ENCODE results near the gene IL17RB.

IL17RB gene

DNA sequence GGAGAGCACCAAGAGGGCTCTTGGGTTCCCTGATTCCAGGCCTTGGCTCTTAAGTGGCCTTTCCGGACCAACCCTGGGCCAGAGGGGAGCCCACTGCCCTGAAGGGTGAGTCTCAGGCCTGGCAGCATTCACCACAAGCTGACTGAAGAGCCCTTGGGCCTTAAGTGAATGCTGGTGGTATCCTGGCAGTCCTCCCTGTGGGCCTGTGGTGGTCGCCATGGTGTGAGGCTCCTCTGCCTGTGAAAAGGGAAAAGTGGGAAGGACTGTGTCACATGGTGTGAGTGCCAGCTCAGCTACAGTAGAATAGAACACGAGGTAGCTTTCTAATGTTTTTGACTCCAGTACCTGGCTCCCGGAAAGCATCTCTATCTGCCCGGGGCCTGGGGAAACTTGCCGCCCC lies 15.4 kb upstream of the IL17RB start:
- Histone ChIP-seq H3K4me3 (ENCODE audit: insufficient read depth, low read depth, low read length) (no peak overlapping the region), H3K4me1 (ENCODE audit: control insufficient read depth, insufficient read depth, low read length) (no peaks in the 10 kb centered on the region), H3K36me3 (ENCODE audit: control insufficient read depth, insufficient read depth, low read length) (no peaks in the 10 kb centered on the region), H3K9me3 (ENCODE audit: control insufficient read depth, low read length) (no peaks in the 10 kb centered on the region), H3K27ac (ENCODE audit: insufficient read depth, low read depth, low read length, poor library complexity, severe bottlenecking) (no peak overlapping the region), H3K27me3 (ENCODE audit: control insufficient read depth, insufficient read depth, low read length, poor library complexity, severe bottlenecking) (no peaks in the 10 kb centered on the region)
- 93 to 94% methylated on average over 6 of the region's 6 CpGs for WGBS, 2 experiments

DNA sequence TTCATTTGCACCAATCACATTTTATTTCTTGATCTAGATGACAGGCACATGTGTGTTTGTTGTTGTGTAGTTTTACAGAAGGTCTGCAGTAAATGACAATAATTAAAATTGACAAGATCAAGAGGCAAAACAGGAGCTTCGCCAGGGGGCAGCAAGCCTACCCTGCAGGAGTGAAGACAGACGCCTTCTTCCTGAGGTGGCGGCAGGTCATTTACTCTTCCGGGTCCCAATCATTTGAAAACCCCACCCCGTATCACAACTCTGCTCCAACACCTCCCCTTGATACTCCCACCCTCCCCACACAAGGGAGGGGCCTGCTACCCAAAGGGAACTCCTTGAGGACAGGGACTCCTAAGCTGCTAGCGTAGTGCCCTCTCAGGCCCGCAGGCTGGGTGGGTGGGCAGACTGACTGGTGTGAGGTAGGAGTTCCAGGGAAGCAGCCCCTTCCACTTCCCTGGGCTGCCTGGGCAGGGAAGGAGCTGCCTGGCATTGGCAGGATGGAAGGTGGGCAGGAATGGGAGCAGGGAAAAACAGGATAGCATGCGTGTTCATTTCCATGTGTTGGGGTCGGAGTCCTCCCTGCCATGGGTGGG lies 13.2 kb upstream of the IL17RB start:
- H3K4me1 ChIP-seq (ENCODE audit: control insufficient read depth, insufficient read depth, low read length) = no peaks in the 10 kb centered on the region
- WGBS, 2 experiments = 90 to 95% methylated on average over 9 of the region's 9 CpGs
- H3K4me3 ChIP-seq (ENCODE audit: insufficient read depth, low read depth, low read length) = no peak overlapping the region
- no peaks in the 10 kb centered on the region for H3K27me3 ChIP-seq (ENCODE audit: control insufficient read depth, insufficient read depth, low read length, poor library complexity, severe bottlenecking)
- H3K36me3 ChIP-seq (ENCODE audit: control insufficient read depth, insufficient read depth, low read length) = no peaks in the 10 kb centered on the region
- no peak overlapping the region for H3K27ac ChIP-seq (ENCODE audit: insufficient read depth, low read depth, low read length, poor library complexity, severe bottlenecking)
- H3K9me3 ChIP-seq (ENCODE audit: control insufficient read depth, low read length) = no peaks in the 10 kb centered on the region

DNA sequence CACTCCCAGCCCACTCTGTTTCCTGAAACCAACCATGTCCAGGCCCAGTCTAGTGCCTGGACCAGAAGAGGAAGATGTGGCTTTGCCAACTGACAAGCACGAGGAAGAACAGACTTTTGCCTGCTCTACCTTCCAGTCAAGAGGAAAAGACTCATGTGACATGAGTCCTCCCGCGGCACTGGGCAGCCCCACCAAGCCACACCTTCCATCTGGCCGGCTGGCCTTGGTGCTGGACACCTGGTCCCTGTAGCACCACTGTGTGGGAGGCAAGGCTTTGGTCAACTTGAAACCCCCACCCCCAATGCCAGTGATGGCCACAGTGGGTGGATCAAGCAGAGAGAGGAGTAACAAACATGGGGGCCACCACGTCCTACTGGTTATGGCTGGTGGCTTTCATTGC lies 12.7 kb upstream of the IL17RB start:
- Histone ChIP-seq H3K4me1 (ENCODE audit: control insufficient read depth, insufficient read depth, low read length) (no peaks in the 10 kb centered on the region), H3K36me3 (ENCODE audit: control insufficient read depth, insufficient read depth, low read length) (no peaks in the 10 kb centered on the region), H3K9me3 (ENCODE audit: control insufficient read depth, low read length) (no peaks in the 10 kb centered on the region), H3K27me3 (ENCODE audit: control insufficient read depth, insufficient read depth, low read length, poor library complexity, severe bottlenecking) (no peaks in the 10 kb centered on the region), H3K4me3 (ENCODE audit: insufficient read depth, low read depth, low read length) (no peak overlapping the region), H3K27ac (ENCODE audit: insufficient read depth, low read depth, low read length, poor library complexity, severe bottlenecking) (no peak overlapping the region)
- WGBS, 2 experiments = 92 to 94% methylated on average over 5 of the region's 5 CpGs

DNA sequence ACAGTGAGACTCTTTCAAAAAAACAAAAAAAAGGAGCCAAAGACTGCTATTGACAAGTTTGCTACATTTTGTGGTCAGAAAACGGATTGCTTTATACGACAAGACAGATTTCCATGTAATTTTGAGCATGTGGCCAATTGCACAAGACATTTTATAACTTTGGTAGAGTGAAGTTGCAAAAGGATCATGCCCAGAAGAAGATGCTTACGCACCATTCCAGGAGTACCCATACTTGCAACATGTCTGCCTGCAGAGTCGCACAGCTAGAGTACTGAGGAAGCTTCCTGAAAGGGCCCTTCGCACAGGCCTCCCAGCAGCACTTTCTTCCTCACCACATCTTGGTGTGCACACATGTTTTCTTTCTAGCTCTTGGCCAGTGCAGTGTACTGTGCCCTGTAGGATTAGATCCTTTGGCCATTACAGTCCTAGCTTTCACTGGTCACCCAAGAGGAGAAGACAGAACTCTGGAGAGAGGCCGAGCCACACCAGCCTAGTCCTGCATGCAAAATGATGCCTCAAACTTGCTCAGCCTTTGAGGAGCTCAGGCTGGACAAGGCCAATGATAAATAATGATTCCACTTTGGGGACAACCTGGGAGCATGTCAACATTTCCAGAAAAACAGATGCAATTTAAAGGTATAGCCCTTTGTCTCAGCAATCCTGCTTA lies 11.8 kb upstream of the IL17RB start:
- no peaks in the 10 kb centered on the region for H3K27me3 ChIP-seq (ENCODE audit: control insufficient read depth, insufficient read depth, low read length, poor library complexity, severe bottlenecking)
- H3K36me3 ChIP-seq (ENCODE audit: control insufficient read depth, insufficient read depth, low read length) = no peaks in the 10 kb centered on the region
- H3K4me3 ChIP-seq (ENCODE audit: insufficient read depth, low read depth, low read length) = no peak overlapping the region
- no peaks in the 10 kb centered on the region for H3K9me3 ChIP-seq (ENCODE audit: control insufficient read depth, low read length)
- H3K4me1 ChIP-seq (ENCODE audit: control insufficient read depth, insufficient read depth, low read length) = no peaks in the 10 kb centered on the region
- no peak overlapping the region for H3K27ac ChIP-seq (ENCODE audit: insufficient read depth, low read depth, low read length, poor library complexity, severe bottlenecking)
- WGBS, 2 experiments = 92 to 95% methylated on average over 6 of the region's 6 CpGs

- H3K4me1 ChIP-seq (ENCODE audit: control insufficient read depth, insufficient read depth, low read length) = no peaks in the 10 kb centered on the region
- no peaks in the 10 kb centered on the region for H3K36me3 ChIP-seq (ENCODE audit: control insufficient read depth, insufficient read depth, low read length)
- H3K27me3 ChIP-seq (ENCODE audit: control insufficient read depth, insufficient read depth, low read length, poor library complexity, severe bottlenecking) = no peaks in the 10 kb centered on the region
- H3K27ac ChIP-seq (ENCODE audit: insufficient read depth, low read depth, low read length, poor library complexity, severe bottlenecking) = no peak overlapping the region
- 92 to 93% methylated on average over 1 of the region's 1 CpG for WGBS, 2 experiments
- no peak overlapping the region for H3K4me3 ChIP-seq (ENCODE audit: insufficient read depth, low read depth, low read length)
- H3K9me3 ChIP-seq (ENCODE audit: control insufficient read depth, low read length) = no peaks in the 10 kb centered on the region
Measured at GRCh38 chr3:53835257-53835656, 11.1 kb upstream of the IL17RB start.

- no peaks in the 10 kb centered on the region for H3K27me3 ChIP-seq (ENCODE audit: control insufficient read depth, insufficient read depth, low read length, poor library complexity, severe bottlenecking)
- 92 to 96% methylated on average over 9 of the region's 9 CpGs for WGBS, 2 experiments
- no peaks in the 10 kb centered on the region for H3K9me3 ChIP-seq (ENCODE audit: control insufficient read depth, low read length)
- H3K27ac ChIP-seq (ENCODE audit: insufficient read depth, low read depth, low read length, poor library complexity, severe bottlenecking) = no peak overlapping the region
- H3K36me3 ChIP-seq (ENCODE audit: control insufficient read depth, insufficient read depth, low read length) = no peaks in the 10 kb centered on the region
- no peak overlapping the region for H3K4me3 ChIP-seq (ENCODE audit: insufficient read depth, low read depth, low read length)
- H3K4me1 ChIP-seq (ENCODE audit: control insufficient read depth, insufficient read depth, low read length) = no peaks in the 10 kb centered on the region
Measured at GRCh38 chr3:53836084-53836872, 10.1 kb upstream of the IL17RB start.

GRCh38 chr3:53837331-53837730 lies 9.0 kb upstream of the IL17RB start:
- Histone ChIP-seq H3K27me3 (ENCODE audit: control insufficient read depth, insufficient read depth, low read length, poor library complexity, severe bottlenecking) (no peaks in the 10 kb centered on the region), H3K9me3 (ENCODE audit: control insufficient read depth, low read length) (no peaks in the 10 kb centered on the region), H3K4me3 (ENCODE audit: insufficient read depth, low read depth, low read length) (no peak overlapping the region), H3K27ac (ENCODE audit: insufficient read depth, low read depth, low read length, poor library complexity, severe bottlenecking) (no peak overlapping the region), H3K36me3 (ENCODE audit: control insufficient read depth, insufficient read depth, low read length) (no peaks in the 10 kb centered on the region), H3K4me1 (ENCODE audit: control insufficient read depth, insufficient read depth, low read length) (peaks cover under 1% of the 10 kb centered on the region)
- 93% methylated on average over 10 of the region's 10 CpGs for WGBS, 2 experiments

DNA sequence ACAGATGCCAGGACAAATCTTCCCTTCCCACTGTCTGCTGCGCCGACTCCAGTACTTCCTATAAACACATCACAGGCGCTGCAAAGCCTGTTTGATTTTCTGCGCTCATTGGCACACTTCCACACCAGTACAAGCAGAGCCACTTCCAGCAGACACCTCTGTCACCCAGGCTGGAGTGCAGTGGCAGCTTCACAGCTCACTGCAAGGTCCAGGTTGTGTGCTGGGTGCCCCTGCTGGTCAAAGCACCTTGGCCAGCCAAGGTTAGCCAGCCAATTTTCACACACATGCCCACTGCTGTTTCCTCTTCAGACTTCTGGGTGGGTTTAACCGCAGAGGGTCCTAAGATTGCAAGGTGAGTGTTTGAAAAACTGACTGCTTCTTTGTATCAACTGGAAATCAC lies 5.1 kb upstream of the IL17RB start:
- Histone ChIP-seq H3K36me3 (ENCODE audit: control insufficient read depth, insufficient read depth, low read length) (no peaks in the 10 kb centered on the region), H3K27ac (ENCODE audit: insufficient read depth, low read depth, low read length, poor library complexity, severe bottlenecking) (no peak overlapping the region)
- WGBS, 2 experiments = 93 to 96% methylated on average over 4 to 5 of the region's 5 CpGs

GRCh38 chr3:53842436-53843194 lies 3.8 kb upstream of the IL17RB start:
- H3K36me3 ChIP-seq (ENCODE audit: control insufficient read depth, insufficient read depth, low read length) = no peaks in the 10 kb centered on the region
- H3K27me3 ChIP-seq (ENCODE audit: control insufficient read depth, insufficient read depth, low read length, poor library complexity, severe bottlenecking) = peaks cover 29% of the 10 kb centered on the region
- peaks cover 17% of the 10 kb centered on the region for H3K4me1 ChIP-seq (ENCODE audit: control insufficient read depth, insufficient read depth, low read length)
- WGBS, 2 experiments = 52% methylated on average over 12 of the region's 12 CpGs
- no peak overlapping the region for H3K4me3 ChIP-seq (ENCODE audit: insufficient read depth, low read depth, low read length)
- no peak overlapping the region for H3K27ac ChIP-seq (ENCODE audit: insufficient read depth, low read depth, low read length, poor library complexity, severe bottlenecking)
- no peaks in the 10 kb centered on the region for H3K9me3 ChIP-seq (ENCODE audit: control insufficient read depth, low read length)

More for the DNA sequence above, 5.1 kb upstream of the IL17RB start:
- H3K9me3 ChIP-seq (ENCODE audit: control insufficient read depth, low read length) = no peaks in the 10 kb centered on the region
- peaks cover 16% of the 10 kb centered on the region for H3K27me3 ChIP-seq (ENCODE audit: control insufficient read depth, insufficient read depth, low read length, poor library complexity, severe bottlenecking)
- H3K4me3 ChIP-seq (ENCODE audit: insufficient read depth, low read depth, low read length) = no peak overlapping the region
- H3K4me1 ChIP-seq (ENCODE audit: control insufficient read depth, insufficient read depth, low read length) = peaks cover 17% of the 10 kb centered on the region
